GM21381 (cell line): Measurements from ENCODE around the gene POLN.
"Not testable (repeated sequence)": the region's sequence is repeated elsewhere in the genome, so short reads cannot be mapped to it uniquely, and the experiment has no call there.

ENCODE experiments used
- ATAC-seq: cut with Tn5 transposase; IDR thresholded peaks from one replicate; pipeline ENCODE4 v1.9.1; 2021; ENCODE audit warnings: mild to moderate bottlenecking, moderate library complexity; ENCODE audit not compliant: unreplicated experiment

POLN gene

GRCh38 chr4:2045518-2045951 is 196.4 kb downstream of the POLN start:
- ATAC-seq: no peak

GRCh38 chr4:2044542-2045517 is 197.1 kb downstream of the POLN start:
- no peak for ATAC-seq

- ATAC-seq: no peak
Measured at GRCh38 chr4:2044119-2044485, 197.8 kb downstream of the POLN start.

- no peak for ATAC-seq
Measured at GRCh38 chr4:2043396-2044118, 198.4 kb downstream of the POLN start.

- ATAC-seq: no peak
Measured at GRCh38 chr4:2042947-2043395, 198.9 kb downstream of the POLN start.

GRCh38 chr4:2042204-2042946 is 199.5 kb downstream of the POLN start:
- peak; percentile 24 for ATAC-seq

- ATAC-seq: peak; percentile 72
Measured at GRCh38 chr4:2041239-2042130, 200.4 kb downstream of the POLN start.

- no peak for ATAC-seq
Measured at GRCh38 chr4:2040391-2041238, 201.3 kb downstream of the POLN start.

- ATAC-seq: no peak
Measured at GRCh38 chr4:2036866-2037265, 205.1 kb downstream of the POLN start.

- ATAC-seq: no peak
Measured at GRCh38 chr4:2036327-2036726, 205.6 kb downstream of the POLN start.

GRCh38 chr4:2031161-2031560 is 210.8 kb downstream of the POLN start:
- not testable (repeated sequence) for ATAC-seq

GRCh38 chr4:2027120-2027519 is 214.8 kb downstream of the POLN start:
- not testable (repeated sequence) for ATAC-seq

- ATAC-seq: no peak
Measured at GRCh38 chr4:2025817-2026216, 216.1 kb downstream of the POLN start.

- no peak for ATAC-seq
Measured at GRCh38 chr4:2024683-2025082, 217.2 kb downstream of the POLN start.
